Body of pancreas (tissue), 4 donors: Measurements from ENCODE around the gene ABI2.

Source experiments
- POLR2A ChIP-seq, 3 donors: fragments of 450-650 bp; IDR thresholded peaks; one replicate each; pipeline ENCODE4 v1.6.1; 2016; ENCODE audit warnings: antibody characterized with exemption in 3 of 3, mild to moderate bottlenecking in 2 of 3
- TF ChIP-seq, protein P1 (sequence below), 7 experiments: fragments of 450-650 bp in 4 of 7; fragments of 200-600 bp in 3 of 7; sonication (generic) in 3 of 7; IDR thresholded peaks; one replicate each; pipeline ENCODE4 v1.5.1; 2016 to 2019; ENCODE audit warnings: antibody characterized with exemption in 7 of 7

DNA sequence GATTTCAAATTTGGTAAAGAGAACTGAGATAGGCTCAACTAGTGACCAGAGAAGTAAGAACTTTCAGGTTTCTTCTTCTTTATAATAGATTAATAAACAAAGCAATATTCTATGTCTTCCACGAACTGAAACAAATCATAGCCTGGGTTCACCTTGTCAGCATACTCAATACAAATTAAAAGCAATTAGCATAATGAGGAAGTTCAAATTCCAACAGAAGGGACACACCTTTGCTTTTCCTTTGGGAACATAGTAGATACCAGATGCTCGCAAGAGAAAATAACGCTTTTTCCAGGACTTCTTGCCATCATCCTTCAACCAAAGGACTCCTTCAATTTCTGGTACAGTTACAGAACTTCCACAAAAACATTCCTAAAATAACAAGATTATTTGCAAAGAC, 127.0 kb downstream of the ABI2 start:
- TF ChIP-seq, protein P1, sequence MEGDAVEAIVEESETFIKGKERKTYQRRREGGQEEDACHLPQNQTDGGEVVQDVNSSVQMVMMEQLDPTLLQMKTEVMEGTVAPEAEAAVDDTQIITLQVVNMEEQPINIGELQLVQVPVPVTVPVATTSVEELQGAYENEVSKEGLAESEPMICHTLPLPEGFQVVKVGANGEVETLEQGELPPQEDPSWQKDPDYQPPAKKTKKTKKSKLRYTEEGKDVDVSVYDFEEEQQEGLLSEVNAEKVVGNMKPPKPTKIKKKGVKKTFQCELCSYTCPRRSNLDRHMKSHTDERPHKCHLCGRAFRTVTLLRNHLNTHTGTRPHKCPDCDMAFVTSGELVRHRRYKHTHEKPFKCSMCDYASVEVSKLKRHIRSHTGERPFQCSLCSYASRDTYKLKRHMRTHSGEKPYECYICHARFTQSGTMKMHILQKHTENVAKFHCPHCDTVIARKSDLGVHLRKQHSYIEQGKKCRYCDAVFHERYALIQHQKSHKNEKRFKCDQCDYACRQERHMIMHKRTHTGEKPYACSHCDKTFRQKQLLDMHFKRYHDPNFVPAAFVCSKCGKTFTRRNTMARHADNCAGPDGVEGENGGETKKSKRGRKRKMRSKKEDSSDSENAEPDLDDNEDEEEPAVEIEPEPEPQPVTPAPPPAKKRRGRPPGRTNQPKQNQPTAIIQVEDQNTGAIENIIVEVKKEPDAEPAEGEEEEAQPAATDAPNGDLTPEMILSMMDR (IDR thresholded peaks at IDR 0.05) = no peak
- TF ChIP-seq POLR2A (IDR thresholded peaks at IDR 0.05) = no peak
